ENCODE results near the gene SNAI3.

SNAI3 gene

DNA sequence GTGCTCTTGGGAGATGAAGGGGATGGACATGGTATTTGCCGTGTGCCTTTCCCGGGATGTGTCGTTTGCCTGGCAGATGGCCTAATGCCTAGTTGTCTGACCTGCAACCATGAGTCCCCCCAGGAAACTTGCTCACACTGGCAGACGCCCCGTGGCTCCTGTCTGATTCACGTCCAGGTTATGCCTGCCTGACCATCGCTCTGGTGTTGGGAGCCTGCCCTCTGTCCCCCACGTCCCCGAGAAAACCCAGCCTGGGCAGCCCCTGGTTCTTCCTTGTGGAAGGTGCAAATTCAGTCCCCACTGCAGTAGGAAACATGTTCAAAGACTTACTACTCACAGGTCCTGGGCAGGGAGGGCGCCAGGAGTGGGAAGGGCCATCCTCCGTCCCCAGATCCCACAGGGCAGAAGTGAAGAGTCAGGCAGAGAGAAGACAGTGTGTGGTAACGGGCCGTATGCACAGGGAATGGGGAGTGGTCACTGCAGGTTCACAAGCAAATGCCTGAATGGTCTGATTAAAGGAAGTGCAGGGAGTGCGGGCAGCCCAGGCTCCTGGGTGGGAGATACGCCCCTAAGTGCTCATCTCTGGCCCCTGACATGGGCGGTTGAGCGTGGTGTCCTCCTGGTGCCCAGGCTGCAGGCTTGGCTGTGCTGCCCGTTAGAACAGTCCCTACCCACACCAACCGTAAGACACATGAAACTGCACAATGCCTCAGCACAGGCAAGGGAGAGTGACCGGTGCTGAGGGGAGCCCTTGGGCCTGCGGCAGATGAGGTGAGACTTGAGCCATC is 4.2 kb upstream of the SNAI3 start:
- TF ChIP-seq TAF1 (IDR thresholded peaks at IDR 0.05; ENCODE audit: borderline replicate concordance, insufficient read depth, low read length), result no peak
- TF ChIP-seq, protein P1, sequence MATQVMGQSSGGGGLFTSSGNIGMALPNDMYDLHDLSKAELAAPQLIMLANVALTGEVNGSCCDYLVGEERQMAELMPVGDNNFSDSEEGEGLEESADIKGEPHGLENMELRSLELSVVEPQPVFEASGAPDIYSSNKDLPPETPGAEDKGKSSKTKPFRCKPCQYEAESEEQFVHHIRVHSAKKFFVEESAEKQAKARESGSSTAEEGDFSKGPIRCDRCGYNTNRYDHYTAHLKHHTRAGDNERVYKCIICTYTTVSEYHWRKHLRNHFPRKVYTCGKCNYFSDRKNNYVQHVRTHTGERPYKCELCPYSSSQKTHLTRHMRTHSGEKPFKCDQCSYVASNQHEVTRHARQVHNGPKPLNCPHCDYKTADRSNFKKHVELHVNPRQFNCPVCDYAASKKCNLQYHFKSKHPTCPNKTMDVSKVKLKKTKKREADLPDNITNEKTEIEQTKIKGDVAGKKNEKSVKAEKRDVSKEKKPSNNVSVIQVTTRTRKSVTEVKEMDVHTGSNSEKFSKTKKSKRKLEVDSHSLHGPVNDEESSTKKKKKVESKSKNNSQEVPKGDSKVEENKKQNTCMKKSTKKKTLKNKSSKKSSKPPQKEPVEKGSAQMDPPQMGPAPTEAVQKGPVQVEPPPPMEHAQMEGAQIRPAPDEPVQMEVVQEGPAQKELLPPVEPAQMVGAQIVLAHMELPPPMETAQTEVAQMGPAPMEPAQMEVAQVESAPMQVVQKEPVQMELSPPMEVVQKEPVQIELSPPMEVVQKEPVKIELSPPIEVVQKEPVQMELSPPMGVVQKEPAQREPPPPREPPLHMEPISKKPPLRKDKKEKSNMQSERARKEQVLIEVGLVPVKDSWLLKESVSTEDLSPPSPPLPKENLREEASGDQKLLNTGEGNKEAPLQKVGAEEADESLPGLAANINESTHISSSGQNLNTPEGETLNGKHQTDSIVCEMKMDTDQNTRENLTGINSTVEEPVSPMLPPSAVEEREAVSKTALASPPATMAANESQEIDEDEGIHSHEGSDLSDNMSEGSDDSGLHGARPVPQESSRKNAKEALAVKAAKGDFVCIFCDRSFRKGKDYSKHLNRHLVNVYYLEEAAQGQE (IDR thresholded peaks at IDR 0.05; ENCODE audit: insufficient read depth in 1 of 2, low read depth in 2 of 2, low read length in 2 of 2), result no peak
- no peak for TF ChIP-seq FOXP2 (optimal IDR thresholded peaks at IDR 0.05; ENCODE audit: borderline replicate concordance, extremely low read depth, extremely low read length, insufficient read depth)

DNA sequence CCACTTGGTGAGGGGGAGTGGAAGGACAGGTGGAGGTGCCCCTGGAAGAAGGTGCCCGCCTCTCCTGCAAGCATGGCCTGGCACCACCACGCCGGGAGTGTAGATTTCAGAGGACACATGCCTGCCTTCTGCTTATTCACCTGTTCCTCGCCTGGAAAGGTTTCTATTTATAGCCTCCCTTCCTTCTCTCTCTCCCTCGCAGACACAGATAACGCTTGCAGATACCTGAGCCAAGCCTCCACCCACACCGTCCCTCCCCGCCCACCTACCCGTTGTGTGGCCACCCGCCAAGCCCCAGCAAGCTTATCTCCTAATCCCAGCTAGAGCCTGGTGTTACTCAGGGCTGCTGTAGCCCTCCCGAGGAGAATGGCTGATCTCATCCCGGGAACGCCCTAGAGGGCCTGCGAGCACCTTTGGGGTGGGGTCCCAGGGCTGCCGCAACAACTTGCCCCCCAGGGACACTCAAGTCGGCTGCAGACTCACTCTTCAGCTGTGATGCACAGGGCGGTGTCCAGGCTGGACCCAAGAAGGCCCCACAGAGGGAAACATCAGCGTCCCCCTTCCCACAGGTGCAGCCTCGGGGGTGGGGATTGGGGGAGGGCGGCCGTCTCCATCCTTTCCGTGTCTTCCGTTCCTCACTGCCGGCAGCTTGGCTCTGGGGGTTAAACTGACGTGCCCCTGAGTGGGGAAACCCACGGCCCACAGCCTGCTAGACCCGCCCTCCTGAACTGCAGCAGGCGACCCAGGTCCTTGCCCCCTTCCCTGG is 1.9 kb upstream of the SNAI3 start:
- TF ChIP-seq, protein P1 (IDR thresholded peaks at IDR 0.05; ENCODE audit: insufficient read depth in 1 of 2, low read depth in 2 of 2, low read length in 2 of 2), result no peak
- TF ChIP-seq FOXP2 (optimal IDR thresholded peaks at IDR 0.05; ENCODE audit: borderline replicate concordance, extremely low read depth, extremely low read length, insufficient read depth) (no peak), TAF1 (IDR thresholded peaks at IDR 0.05; ENCODE audit: borderline replicate concordance, insufficient read depth, low read length) (no peak), SIN3A (IDR thresholded peaks at IDR 0.05; ENCODE audit: borderline replicate concordance, insufficient read depth, low read length) (no peak), POLR2AphosphoS5 (IDR thresholded peaks at IDR 0.05; ENCODE audit: low read depth, low read length) (no peak)

DNA sequence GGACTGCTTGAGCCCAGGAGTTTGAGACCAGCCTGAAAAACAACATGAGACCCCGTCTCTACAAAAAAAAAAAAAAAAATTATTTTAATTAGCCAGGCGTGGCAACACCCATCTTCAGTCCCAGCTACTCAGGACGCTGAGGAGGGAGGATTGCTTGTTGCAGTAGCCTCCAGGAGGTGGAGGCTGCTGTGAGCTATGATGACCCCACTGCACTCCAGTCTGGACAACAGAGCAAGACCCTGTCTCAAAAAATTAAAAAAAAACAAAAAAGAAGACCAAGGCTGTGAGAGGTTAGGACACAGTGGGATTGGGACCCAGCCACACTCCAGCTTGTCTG is 1.3 kb upstream of the SNAI3 start:
- TF ChIP-seq FOXP2 (optimal IDR thresholded peaks at IDR 0.05; ENCODE audit: borderline replicate concordance, extremely low read depth, extremely low read length, insufficient read depth) (no peak), TAF1 (IDR thresholded peaks at IDR 0.05; ENCODE audit: borderline replicate concordance, insufficient read depth, low read length) (no peak), POLR2AphosphoS5 (IDR thresholded peaks at IDR 0.05; ENCODE audit: low read depth, low read length) (no peak), SIN3A (IDR thresholded peaks at IDR 0.05; ENCODE audit: borderline replicate concordance, insufficient read depth, low read length) (no peak)
- TF ChIP-seq, protein P1 (IDR thresholded peaks at IDR 0.05; ENCODE audit: insufficient read depth in 1 of 2, low read depth in 2 of 2, low read length in 2 of 2), result no peak

DNA sequence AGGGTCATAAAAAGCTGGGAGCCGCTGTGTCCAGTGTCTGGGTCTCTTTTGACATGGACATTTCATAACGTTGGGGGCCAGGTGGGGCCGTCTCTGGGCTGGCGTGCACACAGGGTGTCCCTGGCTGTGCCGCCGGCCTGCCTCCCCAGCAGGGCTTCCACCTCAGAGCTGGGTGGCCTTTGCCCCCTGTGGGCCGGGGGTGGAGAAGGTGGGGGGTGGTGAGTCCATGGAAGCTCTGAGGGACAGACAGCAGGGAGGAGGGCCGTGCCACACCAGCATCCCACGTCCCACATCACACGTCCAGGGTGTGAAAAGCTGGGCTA is 908 bp upstream of the SNAI3 start:
- TF ChIP-seq POLR2AphosphoS5 (IDR thresholded peaks at IDR 0.05; ENCODE audit: low read depth, low read length) (no peak), TAF1 (IDR thresholded peaks at IDR 0.05; ENCODE audit: borderline replicate concordance, insufficient read depth, low read length) (no peak), SIN3A (IDR thresholded peaks at IDR 0.05; ENCODE audit: borderline replicate concordance, insufficient read depth, low read length) (no peak), FOXP2 (optimal IDR thresholded peaks at IDR 0.05; ENCODE audit: borderline replicate concordance, extremely low read depth, extremely low read length, insufficient read depth) (no peak)
- TF ChIP-seq, protein P1 (IDR thresholded peaks at IDR 0.05; ENCODE audit: insufficient read depth in 1 of 2, low read depth in 2 of 2, low read length in 2 of 2), result no peak

Data from PFSK-1 (cell line).